Upper lobe of left lung (tissue), 6 donors: ENCODE results near the gene RHOT1. TPM values are rescaled to one million over a fixed set of nuclear protein-coding genes. Genes with fewer than 3 reads are reported as not detected.

ENCODE experiments used
- ATAC-seq, 2 donors: fragments of 200-7000 bp; cut with Tn5 transposase; one replicate each; pipeline ENCODE4 v1.9.1; 2022; ENCODE audit warnings: mild to moderate bottlenecking in 2 of 2, moderate library complexity in 2 of 2; ENCODE audit not compliant: low FRiP score in 2 of 2
- DNase-seq, 2 donors: peaks; one replicate each; pipeline ENCODE4 v3.0.0-alpha.2; 2019 to 2020
- H3K27ac ChIP-seq, 4 donors: fragments of 200-600 bp; sonication (generic); one replicate each; pipeline ENCODE4 v1.5.1; 2016 to 2019
- H3K27me3 ChIP-seq, 4 donors: fragments of 200-600 bp; sonication (generic); one replicate each; pipeline ENCODE4 v1.5.1; 2017 to 2019
- H3K36me3 ChIP-seq, 4 donors: fragments of 200-600 bp; sonication (generic); one replicate each; pipeline ENCODE4 v1.5.1; 2016 to 2019
- H3K4me1 ChIP-seq, 4 donors: fragments of 200-600 bp; sonication (generic); one replicate each; pipeline ENCODE4 v1.5.1; 2018 to 2019
- H3K4me3 ChIP-seq, 4 donors: fragments of 200-600 bp; sonication (generic); one replicate each; pipeline ENCODE4 v1.5.1; 2017 to 2019; ENCODE audit warnings: mild to moderate bottlenecking in 2 of 4, moderate library complexity in 1 of 4
- H3K9me3 ChIP-seq, 4 donors: fragments of 200-600 bp; sonication (generic); one replicate each; pipeline ENCODE4 v1.5.1; 2018 to 2019
- CTCF ChIP-seq, 6 experiments: fragments of 450-650 bp in 4 of 6; fragments of 200-600 bp in 2 of 6; sonication (generic) in 2 of 6; IDR thresholded peaks; one replicate each; pipeline ENCODE4 v1.5.1; 2016 to 2019; ENCODE audit warnings: antibody characterized with exemption in 6 of 6
- EP300 ChIP-seq, 4 donors: sonication (generic); formaldehyde crosslinking; IDR thresholded peaks; one replicate each; pipeline ENCODE4 v1.5.1; 2017; ENCODE audit warnings: antibody characterized with exemption in 4 of 4, control low read depth in 2 of 4
- POLR2A ChIP-seq, 4 donors: fragments of 450-650 bp; IDR thresholded peaks; one replicate each; pipeline ENCODE4 v1.5.1; 2016 to 2017; ENCODE audit warnings: antibody characterized with exemption in 4 of 4, mild to moderate bottlenecking in 2 of 4
- POLR2AphosphoS5 ChIP-seq, 2 donors: sonication (generic); formaldehyde crosslinking; IDR thresholded peaks; one replicate each; pipeline ENCODE4 v1.5.1; 2017; ENCODE audit warnings: antibody characterized with exemption in 2 of 2
- WGBS, 2 donors: methylation state at CpG; one replicate each; pipeline ENCODE4 v1.1.5; 2017 to 2018; 5-methylcytosine and 5-hydroxymethylcytosine counted together
- total RNA-seq, 6 donors: library from RNA; depleted of rRNA in 4 of 6; stranded (reverse); fragments of >200 nt in 4 of 6; gene quantifications; one replicate each; pipeline versions ENCODE4 v1.1.0 to v1.2.1, GENCODE V29; 2016 to 2021
- donor health status: DM: no; HTN: no; CAD: no; lungs with moderate emphysema.
- donor health status: DM: no; HTN: yes; CAD: no; lungs with severe emphysema.

Gene RHOT1
- total RNA-seq, 6 donors from 2014 or later = 37.2 to 110 (median 52.2) TPM

- Histone ChIP-seq H3K27me3 (no peaks in the 10 kb centered on the region), H3K27ac (no peak overlapping the region), H3K9me3 (no peaks in the 10 kb centered on the region), H3K4me3 (no peak overlapping the region), H3K36me3 (peaks cover 3 to 65% (median 15%) of the 10 kb centered on the region in 4 donors), H3K4me1 (no peaks in the 10 kb centered on the region)
- ATAC-seq (no peak), DNase-seq (no peak)
- TF ChIP-seq CTCF (IDR thresholded peaks at IDR 0.05) = no peak
- TF ChIP-seq POLR2A (IDR thresholded peaks at IDR 0.05) = no peak
- no peak for TF ChIP-seq POLR2AphosphoS5 (IDR thresholded peaks at IDR 0.05)
- TF ChIP-seq EP300 (IDR thresholded peaks at IDR 0.05) = no peak
- WGBS, 2 donors = 76 to 80% methylated on average over 3 of the region's 3 CpGs
These were observed 80.3 kb downstream of the RHOT1 start for GRCh38 chr17:32222621-32223020.

GRCh38 chr17:32223703-32224102 lies 81.4 kb downstream of the RHOT1 start:
- WGBS, 2 donors = 88 to 89% methylated on average over 3 of the region's 3 CpGs
- Histone ChIP-seq H3K27me3 (no peaks in the 10 kb centered on the region), H3K4me1 (no peaks in the 10 kb centered on the region), H3K27ac (no peak overlapping the region), H3K36me3 (peaks cover 3 to 55% (median 12%) of the 10 kb centered on the region in 4 donors), H3K4me3 (no peak overlapping the region), H3K9me3 (no peaks in the 10 kb centered on the region)
- DNase-seq = no peak
- no peak for TF ChIP-seq POLR2AphosphoS5 (IDR thresholded peaks at IDR 0.05)
- TF ChIP-seq EP300 (IDR thresholded peaks at IDR 0.05) = no peak
- no peak for TF ChIP-seq POLR2A (IDR thresholded peaks at IDR 0.05)
- no peak for TF ChIP-seq CTCF (IDR thresholded peaks at IDR 0.05)
- ATAC-seq = no peak

- TF ChIP-seq EP300 (IDR thresholded peaks at IDR 0.05) = no peak
- no peak for TF ChIP-seq POLR2AphosphoS5 (IDR thresholded peaks at IDR 0.05)
- no peak for TF ChIP-seq POLR2A (IDR thresholded peaks at IDR 0.05)
- no peak for TF ChIP-seq CTCF (IDR thresholded peaks at IDR 0.05)
- H3K4me3 ChIP-seq = no peak overlapping the region
- no peak for DNase-seq
- no peaks in the 10 kb centered on the region for H3K4me1 ChIP-seq
- WGBS, 2 donors = 78 to 86% methylated on average over 3 of the region's 3 CpGs
- ATAC-seq = no peak
- H3K36me3 ChIP-seq = peaks cover 0 to 36% (median 12%) of the 10 kb centered on the region in 4 donors
- H3K27me3 ChIP-seq = no peaks in the 10 kb centered on the region
- H3K27ac ChIP-seq = no peak overlapping the region
- no peaks in the 10 kb centered on the region for H3K9me3 ChIP-seq
These were observed 84.6 kb downstream of the RHOT1 start for GRCh38 chr17:32226886-32227285.

- H3K36me3 ChIP-seq = peaks cover 0 to 35% (median 12%) of the 10 kb centered on the region in 4 donors
- no peak overlapping the region for H3K4me3 ChIP-seq
- 76 to 81% methylated on average over 9 of the region's 9 CpGs for WGBS, 2 donors
- DNase-seq (no peak), ATAC-seq (no peak)
- H3K9me3 ChIP-seq = no peaks in the 10 kb centered on the region
- no peaks in the 10 kb centered on the region for H3K27me3 ChIP-seq
- H3K27ac ChIP-seq = no peak overlapping the region
- TF ChIP-seq CTCF (IDR thresholded peaks at IDR 0.05) = no peak
- TF ChIP-seq POLR2A (IDR thresholded peaks at IDR 0.05) = no peak
- TF ChIP-seq POLR2AphosphoS5 (IDR thresholded peaks at IDR 0.05) = no peak
- TF ChIP-seq EP300 (IDR thresholded peaks at IDR 0.05) = no peak
- no peaks in the 10 kb centered on the region for H3K4me1 ChIP-seq
These were observed 85.6 kb downstream of the RHOT1 start for GRCh38 chr17:32227910-32228309.

- no peak overlapping the region for H3K27ac ChIP-seq
- no peaks in the 10 kb centered on the region for H3K36me3 ChIP-seq
- no peaks in the 10 kb centered on the region for H3K9me3 ChIP-seq
- no peaks in the 10 kb centered on the region for H3K27me3 ChIP-seq
- no peak for DNase-seq
- peaks cover 0 to 3% (median 0%) of the 10 kb centered on the region in 4 donors for H3K4me1 ChIP-seq
- H3K4me3 ChIP-seq = no peak overlapping the region
- ATAC-seq = no peak
- TF ChIP-seq POLR2A (IDR thresholded peaks at IDR 0.05) (no peak), POLR2AphosphoS5 (IDR thresholded peaks at IDR 0.05) (no peak), CTCF (IDR thresholded peaks at IDR 0.05) (no peak)
- 99 to 100% methylated on average over 2 of the region's 2 CpGs for WGBS, 2 donors
These were observed 93.3 kb downstream of the RHOT1 start for GRCh38 chr17:32235588-32235987.
